Measurements from ENCODE around the gene HRH2. TPM values are rescaled to one million over a fixed set of nuclear protein-coding genes. Genes with fewer than 3 reads are reported as not detected.

Gene HRH2
- total RNA-seq, 1 experiment from 2014 or later: 9.3 TPM

DNA sequence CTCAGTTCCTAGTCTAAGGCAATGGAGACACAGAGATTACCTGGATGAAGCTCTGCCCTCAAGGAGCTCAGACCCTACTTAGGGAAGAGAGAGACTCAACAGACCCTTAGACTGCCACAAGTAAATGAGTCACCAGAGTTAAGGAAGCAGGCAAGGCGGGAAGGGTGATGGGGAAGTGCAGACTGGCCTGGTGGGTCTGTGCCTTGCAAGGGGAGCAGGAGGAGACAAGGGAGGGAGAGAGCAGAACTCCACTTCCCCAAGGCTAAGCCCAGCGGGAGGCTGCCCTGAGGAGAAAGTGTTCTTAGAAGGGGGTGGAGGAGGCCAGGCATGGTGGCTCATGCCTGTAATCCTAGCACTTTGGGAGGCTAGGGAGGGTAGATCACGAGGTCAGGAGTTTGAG, 83.7 kb downstream of the HRH2 start:
- ChIA-PET CTCF (interaction anchor here (0.5 to 5.4 kb wide), 4 partner anchors 11 to 208 kb away, joined by 3 to 54 read pairs (median 4); no protein-coding TSS in a partner anchor), POLR2A (no interaction called here)
- Mint-ChIP-seq H3K27ac (no peak overlapping the region), H3K27me3 (ENCODE audit: low read depth) (peaks cover 3% of the 10 kb centered on the region; the same call in 1 of the 2 replicates), H3K4me1 (peaks cover 4% of the 10 kb centered on the region), H3K36me3 (no peaks in the 10 kb centered on the region), H3K4me3 (no peak overlapping the region), H3K9me3 (no peaks in the 10 kb centered on the region)
- no peak for DNase-seq (ENCODE audit: low spot score)
- no peak for ATAC-seq
- no peak for TF ChIP-seq ZNF232 (CRISPR knock-in tag; IDR thresholded peaks at IDR 0.05)
- TF ChIP-seq, protein P1, sequence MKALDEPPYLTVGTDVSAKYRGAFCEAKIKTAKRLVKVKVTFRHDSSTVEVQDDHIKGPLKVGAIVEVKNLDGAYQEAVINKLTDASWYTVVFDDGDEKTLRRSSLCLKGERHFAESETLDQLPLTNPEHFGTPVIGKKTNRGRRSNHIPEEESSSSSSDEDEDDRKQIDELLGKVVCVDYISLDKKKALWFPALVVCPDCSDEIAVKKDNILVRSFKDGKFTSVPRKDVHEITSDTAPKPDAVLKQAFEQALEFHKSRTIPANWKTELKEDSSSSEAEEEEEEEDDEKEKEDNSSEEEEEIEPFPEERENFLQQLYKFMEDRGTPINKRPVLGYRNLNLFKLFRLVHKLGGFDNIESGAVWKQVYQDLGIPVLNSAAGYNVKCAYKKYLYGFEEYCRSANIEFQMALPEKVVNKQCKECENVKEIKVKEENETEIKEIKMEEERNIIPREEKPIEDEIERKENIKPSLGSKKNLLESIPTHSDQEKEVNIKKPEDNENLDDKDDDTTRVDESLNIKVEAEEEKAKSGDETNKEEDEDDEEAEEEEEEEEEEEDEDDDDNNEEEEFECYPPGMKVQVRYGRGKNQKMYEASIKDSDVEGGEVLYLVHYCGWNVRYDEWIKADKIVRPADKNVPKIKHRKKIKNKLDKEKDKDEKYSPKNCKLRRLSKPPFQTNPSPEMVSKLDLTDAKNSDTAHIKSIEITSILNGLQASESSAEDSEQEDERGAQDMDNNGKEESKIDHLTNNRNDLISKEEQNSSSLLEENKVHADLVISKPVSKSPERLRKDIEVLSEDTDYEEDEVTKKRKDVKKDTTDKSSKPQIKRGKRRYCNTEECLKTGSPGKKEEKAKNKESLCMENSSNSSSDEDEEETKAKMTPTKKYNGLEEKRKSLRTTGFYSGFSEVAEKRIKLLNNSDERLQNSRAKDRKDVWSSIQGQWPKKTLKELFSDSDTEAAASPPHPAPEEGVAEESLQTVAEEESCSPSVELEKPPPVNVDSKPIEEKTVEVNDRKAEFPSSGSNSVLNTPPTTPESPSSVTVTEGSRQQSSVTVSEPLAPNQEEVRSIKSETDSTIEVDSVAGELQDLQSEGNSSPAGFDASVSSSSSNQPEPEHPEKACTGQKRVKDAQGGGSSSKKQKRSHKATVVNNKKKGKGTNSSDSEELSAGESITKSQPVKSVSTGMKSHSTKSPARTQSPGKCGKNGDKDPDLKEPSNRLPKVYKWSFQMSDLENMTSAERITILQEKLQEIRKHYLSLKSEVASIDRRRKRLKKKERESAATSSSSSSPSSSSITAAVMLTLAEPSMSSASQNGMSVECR (CRISPR knock-in tag; IDR thresholded peaks at IDR 0.05; ENCODE audit: borderline replicate concordance): no peak
- TF ChIP-seq, protein P2, sequence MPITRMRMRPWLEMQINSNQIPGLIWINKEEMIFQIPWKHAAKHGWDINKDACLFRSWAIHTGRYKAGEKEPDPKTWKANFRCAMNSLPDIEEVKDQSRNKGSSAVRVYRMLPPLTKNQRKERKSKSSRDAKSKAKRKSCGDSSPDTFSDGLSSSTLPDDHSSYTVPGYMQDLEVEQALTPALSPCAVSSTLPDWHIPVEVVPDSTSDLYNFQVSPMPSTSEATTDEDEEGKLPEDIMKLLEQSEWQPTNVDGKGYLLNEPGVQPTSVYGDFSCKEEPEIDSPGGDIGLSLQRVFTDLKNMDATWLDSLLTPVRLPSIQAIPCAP (CRISPR knock-in tag; IDR thresholded peaks at IDR 0.05): no peak
- TF ChIP-seq, protein P3, sequence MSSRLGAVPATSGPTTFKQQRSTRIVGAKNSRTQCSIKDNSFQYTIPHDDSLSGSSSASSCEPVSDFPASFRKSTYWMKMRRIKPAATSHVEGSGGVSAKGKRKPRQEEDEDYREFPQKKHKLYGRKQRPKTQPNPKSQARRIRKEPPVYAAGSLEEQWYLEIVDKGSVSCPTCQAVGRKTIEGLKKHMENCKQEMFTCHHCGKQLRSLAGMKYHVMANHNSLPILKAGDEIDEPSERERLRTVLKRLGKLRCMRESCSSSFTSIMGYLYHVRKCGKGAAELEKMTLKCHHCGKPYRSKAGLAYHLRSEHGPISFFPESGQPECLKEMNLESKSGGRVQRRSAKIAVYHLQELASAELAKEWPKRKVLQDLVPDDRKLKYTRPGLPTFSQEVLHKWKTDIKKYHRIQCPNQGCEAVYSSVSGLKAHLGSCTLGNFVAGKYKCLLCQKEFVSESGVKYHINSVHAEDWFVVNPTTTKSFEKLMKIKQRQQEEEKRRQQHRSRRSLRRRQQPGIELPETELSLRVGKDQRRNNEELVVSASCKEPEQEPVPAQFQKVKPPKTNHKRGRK (CRISPR knock-in tag; IDR thresholded peaks at IDR 0.05; ENCODE audit: borderline replicate concordance): no peak
- TF ChIP-seq AFF4 (CRISPR knock-in tag; IDR thresholded peaks at IDR 0.05; ENCODE audit: borderline replicate concordance): no peak
- no peak for TF ChIP-seq PREB (CRISPR knock-in tag; IDR thresholded peaks at IDR 0.05; ENCODE audit: borderline replicate concordance)
- TF ChIP-seq EMX1 (CRISPR knock-in tag; IDR thresholded peaks at IDR 0.05): no peak
- TF ChIP-seq, protein P4, sequence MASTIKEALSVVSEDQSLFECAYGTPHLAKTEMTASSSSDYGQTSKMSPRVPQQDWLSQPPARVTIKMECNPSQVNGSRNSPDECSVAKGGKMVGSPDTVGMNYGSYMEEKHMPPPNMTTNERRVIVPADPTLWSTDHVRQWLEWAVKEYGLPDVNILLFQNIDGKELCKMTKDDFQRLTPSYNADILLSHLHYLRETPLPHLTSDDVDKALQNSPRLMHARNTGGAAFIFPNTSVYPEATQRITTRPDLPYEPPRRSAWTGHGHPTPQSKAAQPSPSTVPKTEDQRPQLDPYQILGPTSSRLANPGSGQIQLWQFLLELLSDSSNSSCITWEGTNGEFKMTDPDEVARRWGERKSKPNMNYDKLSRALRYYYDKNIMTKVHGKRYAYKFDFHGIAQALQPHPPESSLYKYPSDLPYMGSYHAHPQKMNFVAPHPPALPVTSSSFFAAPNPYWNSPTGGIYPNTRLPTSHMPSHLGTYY (CRISPR knock-in tag; IDR thresholded peaks at IDR 0.05): no peak
- TF ChIP-seq, protein P5, sequence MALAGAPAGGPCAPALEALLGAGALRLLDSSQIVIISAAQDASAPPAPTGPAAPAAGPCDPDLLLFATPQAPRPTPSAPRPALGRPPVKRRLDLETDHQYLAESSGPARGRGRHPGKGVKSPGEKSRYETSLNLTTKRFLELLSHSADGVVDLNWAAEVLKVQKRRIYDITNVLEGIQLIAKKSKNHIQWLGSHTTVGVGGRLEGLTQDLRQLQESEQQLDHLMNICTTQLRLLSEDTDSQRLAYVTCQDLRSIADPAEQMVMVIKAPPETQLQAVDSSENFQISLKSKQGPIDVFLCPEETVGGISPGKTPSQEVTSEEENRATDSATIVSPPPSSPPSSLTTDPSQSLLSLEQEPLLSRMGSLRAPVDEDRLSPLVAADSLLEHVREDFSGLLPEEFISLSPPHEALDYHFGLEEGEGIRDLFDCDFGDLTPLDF (CRISPR knock-in tag; IDR thresholded peaks at IDR 0.05): no peak
- no peak for TF ChIP-seq ZBTB21 (CRISPR knock-in tag; IDR thresholded peaks at IDR 0.05; ENCODE audit: borderline replicate concordance)
- TF ChIP-seq FOXK1 (CRISPR knock-in tag; IDR thresholded peaks at IDR 0.05): no peak
- no peak for TF ChIP-seq ESRRA (CRISPR knock-in tag; IDR thresholded peaks at IDR 0.05; ENCODE audit: borderline replicate concordance)
- no peak for TF ChIP-seq NR1H2 (CRISPR knock-in tag; IDR thresholded peaks at IDR 0.05)
- no peak for TF ChIP-seq ELF4 (CRISPR knock-in tag; IDR thresholded peaks at IDR 0.05; ENCODE audit: low read depth)
- TF ChIP-seq, protein P6, sequence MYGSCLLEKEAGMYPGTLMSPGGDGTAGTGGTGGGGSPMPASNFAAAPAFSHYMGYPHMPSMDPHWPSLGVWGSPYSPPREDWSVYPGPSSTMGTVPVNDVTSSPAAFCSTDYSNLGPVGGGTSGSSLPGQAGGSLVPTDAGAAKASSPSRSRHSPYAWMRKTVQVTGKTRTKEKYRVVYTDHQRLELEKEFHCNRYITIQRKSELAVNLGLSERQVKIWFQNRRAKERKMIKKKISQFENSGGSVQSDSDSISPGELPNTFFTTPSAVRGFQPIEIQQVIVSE (CRISPR knock-in tag; IDR thresholded peaks at IDR 0.05; ENCODE audit: borderline replicate concordance): no peak
- TF ChIP-seq CTCF (IDR thresholded peaks at IDR 0.05): no peak
- no peak for TF ChIP-seq RORB (CRISPR knock-in tag; IDR thresholded peaks at IDR 0.05)
- TF ChIP-seq ATF1 (CRISPR knock-in tag; IDR thresholded peaks at IDR 0.05): no peak

Measured in WTC11 (cell line).